ENCODE results near the gene SLC24A3.

SLC24A3 gene

GRCh38 chr20:19761326-19761725 lies 548.9 kb downstream of the SLC24A3 start:
- DNase-seq: no peak

GRCh38 chr20:19761841-19762240 lies 549.4 kb downstream of the SLC24A3 start:
- DNase-seq: no peak

GRCh38 chr20:19764207-19764606 lies 551.8 kb downstream of the SLC24A3 start:
- DNase-seq: no peak

GRCh38 chr20:19765266-19765665 lies 552.8 kb downstream of the SLC24A3 start:
- DNase-seq: no peak

GRCh38 chr20:19765913-19766312 lies 553.5 kb downstream of the SLC24A3 start:
- DNase-seq: no peak

GRCh38 chr20:19767070-19767469 lies 554.6 kb downstream of the SLC24A3 start:
- DNase-seq: no peak

- no peak for DNase-seq
These were observed 555.9 kb downstream of the SLC24A3 start for GRCh38 chr20:19768325-19768842.

GRCh38 chr20:19769507-19769906 lies 557.1 kb downstream of the SLC24A3 start:
- no peak for DNase-seq

GRCh38 chr20:19770375-19770774 lies 557.9 kb downstream of the SLC24A3 start:
- no peak for DNase-seq

GRCh38 chr20:19771031-19771430 lies 558.6 kb downstream of the SLC24A3 start:
- no peak for DNase-seq

Measured in NCI-H1092 (cell line).